Measurements from ENCODE around the gene WDTC1.

Gene WDTC1

DNA sequence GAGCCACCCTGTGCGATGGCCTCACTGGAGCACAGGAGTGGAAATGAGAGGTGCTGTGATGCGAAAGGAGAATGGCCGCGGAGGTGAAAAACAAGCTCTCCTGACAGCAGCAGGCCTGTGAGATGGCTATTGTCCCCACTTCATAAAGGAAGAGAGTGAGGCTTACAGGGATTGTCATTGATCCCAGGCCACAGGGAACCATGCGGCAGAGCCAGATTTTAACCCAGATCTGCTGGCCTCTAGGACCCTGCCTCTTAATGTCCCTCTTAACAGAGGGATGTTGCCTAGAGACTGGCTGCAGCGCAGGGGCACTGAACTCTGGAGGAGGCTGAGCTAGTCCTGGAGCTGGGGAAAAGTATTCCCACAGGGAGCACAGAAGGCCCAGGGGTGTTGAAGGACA, 104.3 kb downstream of the WDTC1 start:
- DNase-seq = no peak

DNA sequence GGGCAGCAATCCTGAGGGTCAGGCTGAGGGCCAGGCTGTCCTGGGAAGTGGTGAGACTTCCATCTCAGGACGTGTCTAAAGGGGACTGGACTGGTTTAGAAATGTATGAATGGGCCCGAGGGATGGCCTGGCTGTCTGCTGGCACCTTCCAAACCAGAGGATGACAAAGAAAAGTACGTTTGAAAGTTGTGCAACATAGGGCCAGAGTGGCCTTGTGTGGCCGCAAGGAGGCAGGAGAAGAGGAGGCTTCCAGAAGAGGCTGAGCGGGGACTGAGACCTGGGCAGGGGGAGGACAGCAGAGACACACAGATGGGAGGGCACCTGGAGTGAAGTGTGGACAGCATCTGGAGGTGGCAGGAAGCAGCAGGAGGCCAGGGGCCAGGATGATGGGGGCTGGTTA, 104.8 kb downstream of the WDTC1 start:
- no peak for DNase-seq

DNA sequence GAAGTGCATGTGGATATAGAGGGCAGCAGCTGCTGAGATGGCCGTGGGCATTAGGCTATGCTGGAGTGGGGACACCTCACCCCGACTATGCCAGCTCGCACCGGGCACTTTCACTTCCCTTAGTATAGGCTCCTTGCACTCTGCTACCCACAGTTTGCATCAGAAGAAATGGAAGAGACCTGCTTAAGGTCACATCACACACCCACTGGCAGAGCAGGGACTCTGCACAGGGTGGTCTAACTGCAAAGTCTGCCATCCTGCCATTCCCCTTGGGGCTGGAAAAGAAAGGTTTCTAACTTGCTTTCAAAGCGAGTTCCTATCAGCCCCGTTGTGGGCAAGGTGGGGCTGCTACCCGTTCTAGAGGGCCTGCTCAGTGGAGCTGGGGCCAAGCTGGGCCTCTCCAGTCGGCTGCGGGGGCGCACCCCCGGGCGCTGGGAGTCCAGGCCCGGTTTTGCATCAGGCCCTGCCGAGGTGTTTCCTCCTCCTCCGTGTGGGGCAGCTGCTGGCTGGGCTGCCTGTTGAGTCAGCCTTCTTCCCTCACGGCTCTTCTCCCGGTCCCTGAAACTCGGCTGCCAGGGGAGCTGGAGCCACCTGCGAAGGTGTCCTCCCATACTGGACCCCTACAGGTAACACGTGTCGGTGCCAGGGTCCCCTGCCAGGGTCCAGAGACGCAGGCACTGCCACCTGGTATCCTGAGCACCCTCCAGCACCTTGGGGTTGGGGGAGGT, 107.3 kb downstream of the WDTC1 start, which contains the start of gene SYTL1:
TSS of gene SYTL1 (plus strand) at position 498 of the 728 bp plus-strand sequence. CDS start 3,313 bp downstream, outside the sequence.
- DNase-seq = no peak

DNA sequence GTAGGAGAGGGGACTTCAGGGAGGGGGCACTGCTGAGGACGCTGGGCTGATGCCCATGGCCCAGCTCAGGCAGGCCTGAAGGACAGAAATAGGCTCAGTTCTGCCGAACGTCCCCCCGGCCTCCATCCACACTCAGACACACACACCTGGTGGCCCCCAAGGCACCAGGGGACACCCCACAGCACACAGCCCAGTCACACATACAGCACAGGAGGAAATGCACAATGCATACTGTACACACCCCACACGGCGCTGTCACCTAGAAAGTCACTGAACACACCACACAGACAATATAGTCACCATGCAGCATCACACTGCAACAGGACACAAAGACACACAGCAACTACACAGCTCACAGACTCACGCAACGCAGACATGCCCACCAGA, 108.0 kb downstream of the WDTC1 start:
- DNase-seq = no peak

DNA sequence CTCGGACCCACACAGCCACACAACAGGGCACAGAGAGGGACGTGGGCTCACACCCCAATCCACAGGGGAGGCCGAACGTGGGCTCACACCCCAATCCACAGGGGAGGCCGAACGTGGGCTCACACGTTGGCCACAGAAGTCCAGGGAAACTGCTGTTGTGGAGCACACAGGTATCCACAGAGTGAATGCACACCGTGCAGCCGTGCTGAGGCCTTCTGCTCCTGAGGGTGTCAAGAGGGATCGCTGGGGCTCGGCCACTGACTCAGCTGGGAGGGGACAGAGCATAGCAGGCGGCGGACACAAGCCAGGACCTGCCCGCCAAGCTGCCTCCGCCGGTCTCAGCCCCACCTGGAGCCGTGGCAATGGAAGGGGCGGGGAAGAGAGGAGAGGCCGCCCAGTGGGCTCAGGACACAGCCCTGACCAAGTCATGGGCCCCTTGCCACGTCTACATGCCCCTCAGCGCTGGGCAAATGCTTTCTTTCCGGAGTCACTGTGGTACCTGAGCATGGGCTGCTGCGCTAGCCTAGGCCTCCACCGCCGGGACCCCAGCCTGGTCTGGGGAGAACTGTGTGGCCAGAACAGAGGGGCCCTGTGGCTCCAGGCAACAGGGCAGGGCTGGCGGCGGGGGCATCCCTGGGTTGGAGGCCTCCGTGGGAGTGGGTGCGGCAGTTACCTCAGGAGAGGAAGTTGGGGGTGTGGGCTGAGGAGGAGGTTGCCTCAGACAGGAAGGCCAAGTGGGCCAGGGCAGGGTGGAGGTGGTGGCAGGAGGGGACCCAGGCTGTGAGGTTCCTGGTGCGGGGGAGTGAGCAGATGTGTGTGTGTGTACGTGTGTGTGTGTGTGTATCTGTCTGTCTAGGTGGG, 108.6 kb downstream of the WDTC1 start:
- DNase-seq = no peak

DNA sequence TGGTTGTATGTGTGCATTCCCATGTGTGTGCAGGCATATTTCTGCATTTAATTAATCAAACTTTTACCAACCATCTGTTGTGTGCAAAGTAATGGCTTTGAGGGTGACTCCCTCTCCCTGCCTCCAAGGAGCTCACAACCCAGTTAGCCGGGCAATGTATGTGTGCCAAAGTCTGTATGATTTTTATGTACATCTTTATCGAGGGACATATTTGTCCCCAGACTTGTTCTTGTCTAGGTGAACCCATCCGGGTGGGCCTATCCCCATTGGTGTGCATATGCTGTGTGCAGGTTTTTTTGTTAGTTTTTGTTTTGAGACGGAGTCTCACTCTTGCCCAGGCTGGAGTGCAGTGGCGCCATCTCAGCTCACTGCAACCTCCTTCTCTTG, 109.2 kb downstream of the WDTC1 start:
- DNase-seq = no peak

DNA sequence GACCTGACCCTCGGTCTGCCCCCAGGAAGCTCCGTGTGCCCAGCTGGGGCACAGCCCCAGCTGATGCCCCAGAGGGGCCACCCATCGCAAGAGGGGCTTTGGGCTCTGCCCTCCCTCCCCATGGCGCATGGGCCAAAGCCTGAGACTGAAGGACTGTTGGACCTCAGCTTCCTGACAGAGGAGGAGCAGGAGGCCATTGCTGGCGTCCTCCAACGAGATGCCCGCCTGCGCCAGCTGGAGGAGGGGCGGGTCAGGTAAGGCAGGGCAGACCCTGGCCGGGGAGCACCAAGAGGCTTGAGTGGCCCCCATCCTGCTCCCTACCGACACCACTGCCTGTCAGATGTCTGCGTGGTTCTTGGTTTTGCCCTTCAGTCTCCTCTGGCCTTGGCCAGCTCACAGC, 110.8 kb downstream of the WDTC1 start:
- no peak for DNase-seq

DNA sequence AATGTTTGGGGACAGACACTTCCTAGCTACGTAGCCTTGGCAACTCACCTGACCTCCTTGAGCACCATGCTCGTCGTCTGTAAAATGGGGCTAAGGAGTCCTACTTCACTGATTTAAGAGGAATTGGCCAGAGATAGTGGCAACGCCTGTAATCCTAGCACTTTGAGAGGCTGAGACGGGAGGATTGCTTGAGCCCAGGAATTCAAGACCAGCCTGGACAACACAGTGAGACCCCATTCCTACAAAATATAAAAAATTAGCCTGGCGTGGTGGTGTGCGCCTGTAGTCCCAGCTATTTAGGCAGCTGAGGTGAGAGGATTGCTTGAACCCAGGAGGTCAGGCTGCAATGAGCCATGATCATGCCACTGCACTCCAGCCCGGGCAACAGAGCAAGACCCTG, 111.9 kb downstream of the WDTC1 start:
- no peak for DNase-seq

DNA sequence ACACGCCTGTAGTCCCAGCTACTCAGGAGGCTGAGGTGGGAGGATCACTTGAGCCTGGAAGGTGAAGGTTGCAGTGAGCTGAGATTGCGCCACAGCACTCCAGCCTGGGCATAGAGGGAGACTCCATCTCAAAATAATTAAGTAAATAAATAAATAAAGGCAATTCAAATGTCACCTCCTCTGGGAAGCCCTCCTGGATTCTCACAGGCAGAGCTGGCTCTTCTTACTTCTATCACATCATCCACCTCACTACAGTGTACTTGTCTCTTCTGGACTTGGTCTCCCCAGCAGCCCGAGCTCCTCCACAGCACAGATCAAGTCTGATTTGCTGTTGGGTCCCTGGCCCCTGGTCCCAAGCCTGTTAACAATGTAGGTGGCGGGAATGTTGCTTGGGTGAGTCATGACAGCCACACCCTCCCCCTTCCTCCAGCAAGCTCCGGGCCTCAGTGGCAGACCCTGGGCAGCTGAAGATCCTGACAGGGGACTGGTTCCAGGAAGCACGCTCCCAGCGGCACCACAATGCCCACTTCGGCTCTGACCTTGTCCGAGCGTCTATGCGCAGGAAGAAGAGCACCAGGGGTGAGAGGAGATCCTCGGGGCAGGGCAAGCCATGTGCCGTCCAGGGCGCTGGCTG, 112.7 kb downstream of the WDTC1 start:
- DNase-seq = no peak

DNA sequence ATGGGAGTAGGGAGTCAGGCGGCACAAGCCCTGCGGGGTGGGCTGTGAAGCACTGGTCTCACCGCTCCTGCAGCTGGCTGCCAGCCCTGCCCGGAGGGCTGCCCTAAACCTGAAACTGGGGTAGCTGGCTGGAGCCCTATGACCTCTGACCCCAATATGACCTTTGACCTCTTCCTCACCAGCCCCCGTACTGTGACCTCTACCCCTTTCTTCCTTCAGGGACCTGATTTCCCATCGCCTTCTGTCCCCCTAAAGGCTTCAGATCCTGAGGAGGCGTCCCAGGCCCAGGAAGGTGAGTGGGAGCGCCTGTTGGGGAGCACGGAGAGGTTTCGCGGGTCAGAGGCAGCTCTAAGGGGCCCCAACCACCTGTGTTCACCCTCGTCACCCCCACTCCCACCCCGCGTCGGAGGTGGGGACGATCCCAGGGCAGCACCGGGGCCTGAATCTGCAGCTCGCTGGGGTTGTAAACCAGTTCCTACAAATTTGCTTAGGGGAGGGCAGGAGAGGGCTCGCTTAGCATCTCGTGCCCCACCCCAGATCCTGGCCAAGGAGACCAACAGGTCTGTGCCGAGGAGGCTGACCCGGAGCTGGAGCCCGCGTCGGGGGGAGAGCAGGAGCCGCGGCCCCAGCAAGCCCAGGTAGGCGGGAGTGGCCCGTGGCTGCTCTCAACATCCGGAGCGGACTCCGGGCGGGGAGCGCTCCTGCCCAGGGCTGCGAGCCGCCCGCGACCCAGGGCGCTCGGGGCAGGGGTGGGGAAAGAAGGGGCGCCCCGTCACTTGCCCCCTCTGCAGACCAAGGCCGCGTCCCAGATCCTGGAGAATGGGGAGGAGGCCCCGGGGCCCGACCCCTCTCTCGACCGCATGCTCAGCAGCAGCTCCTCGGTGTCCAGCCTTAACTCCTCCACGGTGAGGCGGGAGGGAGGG, 114.7 kb downstream of the WDTC1 start:
- no peak for DNase-seq

DNA sequence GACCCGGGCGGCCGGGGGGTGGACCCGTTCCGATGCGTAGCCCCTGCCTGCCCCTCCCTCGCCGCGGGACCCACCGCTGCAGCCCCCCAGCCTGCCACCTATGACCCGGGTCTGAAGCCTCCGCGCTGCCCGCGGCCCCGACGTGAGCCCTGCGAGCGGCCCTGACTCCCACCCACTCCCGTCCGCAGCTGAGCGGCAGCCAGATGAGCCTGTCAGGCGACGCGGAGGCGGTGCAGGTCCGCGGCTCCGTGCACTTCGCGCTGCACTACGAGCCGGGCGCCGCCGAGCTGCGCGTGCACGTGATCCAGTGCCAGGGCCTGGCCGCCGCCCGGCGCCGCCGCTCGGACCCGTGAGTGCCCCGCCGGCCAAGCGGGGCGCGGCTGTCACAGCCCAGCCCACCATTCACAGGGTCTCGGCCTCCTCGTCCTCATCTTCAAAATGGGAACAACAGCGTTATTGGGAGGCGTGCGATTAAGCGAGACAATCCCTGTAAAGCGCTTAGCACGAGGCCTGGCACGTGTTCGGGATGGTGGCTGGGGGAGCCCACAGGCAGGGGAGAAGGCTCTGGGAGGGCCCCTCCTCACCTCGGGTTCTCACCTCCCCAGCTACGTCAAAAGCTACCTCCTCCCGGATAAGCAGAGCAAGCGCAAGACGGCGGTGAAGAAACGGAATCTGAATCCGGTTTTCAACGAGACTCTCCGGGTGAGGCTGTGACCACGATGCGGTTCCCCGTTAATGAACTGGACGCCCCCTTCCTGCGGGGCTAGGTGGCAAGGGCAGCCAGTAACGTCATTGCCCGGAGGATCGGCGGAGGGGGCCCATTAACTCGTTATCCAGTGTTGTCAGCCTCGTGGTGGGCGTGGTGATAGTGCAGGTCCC, 115.6 kb downstream of the WDTC1 start:
- DNase-seq = no peak

DNA sequence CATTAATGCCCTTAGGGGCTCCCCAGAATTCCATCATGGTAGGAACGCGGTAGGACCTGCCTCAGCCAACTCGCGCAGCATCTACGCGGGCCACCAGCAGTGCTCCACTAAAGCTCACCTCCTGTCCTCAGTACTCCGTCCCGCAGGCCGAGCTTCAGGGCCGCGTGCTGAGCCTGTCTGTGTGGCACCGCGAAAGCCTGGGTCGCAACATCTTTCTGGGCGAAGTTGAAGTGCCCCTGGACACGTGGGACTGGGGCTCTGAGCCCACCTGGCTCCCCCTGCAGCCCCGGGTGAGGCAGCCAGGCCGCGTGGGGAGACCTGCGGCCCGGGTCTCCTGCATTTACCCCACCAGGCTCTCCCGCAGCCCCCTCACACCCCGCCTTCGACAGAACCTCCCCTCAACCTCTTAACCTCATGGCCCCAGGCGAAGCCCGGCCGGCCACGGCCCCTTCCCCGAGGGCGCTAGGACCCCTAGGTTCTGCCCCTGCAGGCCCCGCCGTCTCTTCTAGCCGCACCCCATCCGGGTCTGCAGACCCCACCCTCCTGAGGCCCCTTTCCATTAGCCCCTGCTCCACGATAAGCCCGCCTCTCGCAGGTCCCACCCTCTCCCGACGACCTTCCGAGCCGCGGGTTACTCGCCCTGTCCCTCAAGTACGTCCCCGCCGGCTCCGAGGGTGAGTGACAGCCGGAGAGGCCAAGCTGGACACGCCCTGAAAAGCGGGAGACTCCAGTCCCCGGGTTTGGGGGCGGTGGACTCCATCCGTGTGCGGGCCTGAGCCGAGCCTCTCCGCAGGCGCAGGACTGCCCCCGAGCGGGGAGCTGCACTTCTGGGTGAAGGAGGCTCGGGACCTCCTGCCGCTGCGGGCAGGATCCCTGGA, 116.5 kb downstream of the WDTC1 start:
- no peak for DNase-seq

DNA sequence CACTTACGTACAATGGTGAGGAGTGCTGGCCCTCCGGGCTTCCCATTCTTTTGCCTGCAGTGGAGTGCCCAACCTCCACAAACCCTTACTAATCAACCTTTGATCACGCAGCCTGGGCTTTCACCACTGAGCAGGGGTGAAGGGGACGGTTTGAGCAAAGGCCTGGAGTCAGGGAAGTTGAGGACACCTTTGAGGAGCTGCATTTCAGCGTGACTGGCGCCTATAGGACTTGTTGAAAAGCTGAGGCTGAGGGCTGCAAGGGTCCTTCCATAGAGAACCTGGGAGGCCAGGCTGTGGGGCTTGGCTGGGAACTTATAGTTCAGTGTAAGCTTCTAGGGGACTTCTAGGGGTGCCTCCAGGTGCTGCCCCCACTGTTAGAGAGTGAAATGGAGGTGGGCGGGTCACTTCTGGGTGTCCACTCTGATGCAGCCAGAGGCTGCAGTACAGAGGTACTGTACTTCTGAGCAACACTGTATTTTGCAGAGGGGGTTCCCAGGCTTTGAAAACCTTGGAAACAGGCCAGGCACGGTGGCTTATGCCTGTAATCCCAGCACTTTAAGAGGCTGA, 117.2 kb downstream of the WDTC1 start:
- DNase-seq = no peak

DNA sequence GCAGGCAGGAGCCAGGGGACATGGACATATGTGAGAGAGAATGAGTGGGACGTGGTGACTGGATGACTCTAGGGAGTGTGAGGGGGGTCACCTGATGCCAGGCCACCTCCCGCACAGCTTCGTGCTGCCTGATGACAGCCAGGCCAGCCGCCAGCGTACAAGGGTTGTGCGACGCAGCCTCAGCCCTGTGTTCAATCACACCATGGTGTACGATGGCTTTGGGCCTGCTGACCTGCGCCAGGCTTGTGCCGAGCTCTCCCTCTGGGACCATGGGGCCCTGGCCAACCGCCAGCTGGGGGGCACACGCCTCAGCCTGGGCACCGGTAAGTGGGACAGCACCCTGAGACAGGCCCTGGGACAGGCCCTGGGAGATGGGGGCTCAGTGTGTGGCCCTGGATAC, 118.7 kb downstream of the WDTC1 start:
- DNase-seq = no peak

DNA sequence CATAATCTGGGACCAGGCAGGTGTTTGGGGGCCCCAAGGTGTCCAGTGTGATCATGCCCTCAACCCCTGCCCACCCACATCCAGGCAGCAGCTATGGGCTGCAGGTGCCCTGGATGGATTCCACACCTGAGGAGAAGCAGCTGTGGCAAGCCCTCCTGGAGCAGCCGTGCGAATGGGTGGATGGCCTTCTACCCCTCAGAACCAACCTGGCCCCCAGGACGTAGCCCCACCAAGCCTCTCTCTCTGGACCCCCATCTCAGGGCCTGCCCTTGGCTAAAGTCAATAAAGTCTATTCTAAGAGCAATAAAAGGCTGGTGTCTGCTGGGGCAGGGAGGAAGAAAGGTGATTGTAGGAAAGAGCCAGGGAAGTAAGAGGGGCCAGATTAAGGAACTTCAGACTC, 119.2 kb downstream of the WDTC1 start:
- DNase-seq = no peak

DNA sequence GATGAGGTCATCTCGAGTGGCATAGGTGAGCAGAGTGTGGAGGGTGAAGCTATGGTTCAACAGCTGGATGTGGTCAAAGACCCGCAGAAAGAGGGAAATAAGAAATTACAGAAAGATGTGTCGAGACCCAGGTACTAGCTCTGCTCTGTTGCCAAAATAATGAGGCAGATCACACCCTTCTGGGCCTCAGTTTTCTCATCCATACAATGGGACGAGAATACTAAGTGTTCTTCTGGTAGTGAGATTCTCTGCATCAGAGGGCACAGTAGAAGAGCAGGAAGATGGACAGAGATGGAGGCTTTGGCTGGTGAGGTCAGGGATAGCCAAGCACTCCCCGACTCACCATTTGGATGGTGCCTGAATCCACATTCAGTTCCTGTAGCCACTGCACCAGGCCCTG, 121.3 kb downstream of the WDTC1 start:
- no peak for DNase-seq

DNA sequence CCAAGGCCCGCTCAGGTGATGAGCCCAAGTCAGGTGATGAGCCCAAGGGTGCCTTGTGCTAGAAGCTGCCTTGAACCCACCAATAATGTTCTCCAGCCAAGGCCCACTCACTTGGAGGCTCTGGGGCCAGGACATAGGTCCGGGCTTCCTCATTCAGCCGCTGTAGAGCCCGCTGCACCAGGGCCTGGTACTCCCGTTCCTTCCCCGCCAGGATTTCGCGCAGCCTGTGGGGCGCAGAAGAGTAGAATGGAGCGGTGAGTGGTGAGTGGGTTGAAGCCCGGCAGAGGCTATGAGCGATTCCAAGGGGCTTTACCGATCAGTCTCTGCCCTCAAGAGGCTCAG, 121.8 kb downstream of the WDTC1 start:
- no peak for DNase-seq

DNA sequence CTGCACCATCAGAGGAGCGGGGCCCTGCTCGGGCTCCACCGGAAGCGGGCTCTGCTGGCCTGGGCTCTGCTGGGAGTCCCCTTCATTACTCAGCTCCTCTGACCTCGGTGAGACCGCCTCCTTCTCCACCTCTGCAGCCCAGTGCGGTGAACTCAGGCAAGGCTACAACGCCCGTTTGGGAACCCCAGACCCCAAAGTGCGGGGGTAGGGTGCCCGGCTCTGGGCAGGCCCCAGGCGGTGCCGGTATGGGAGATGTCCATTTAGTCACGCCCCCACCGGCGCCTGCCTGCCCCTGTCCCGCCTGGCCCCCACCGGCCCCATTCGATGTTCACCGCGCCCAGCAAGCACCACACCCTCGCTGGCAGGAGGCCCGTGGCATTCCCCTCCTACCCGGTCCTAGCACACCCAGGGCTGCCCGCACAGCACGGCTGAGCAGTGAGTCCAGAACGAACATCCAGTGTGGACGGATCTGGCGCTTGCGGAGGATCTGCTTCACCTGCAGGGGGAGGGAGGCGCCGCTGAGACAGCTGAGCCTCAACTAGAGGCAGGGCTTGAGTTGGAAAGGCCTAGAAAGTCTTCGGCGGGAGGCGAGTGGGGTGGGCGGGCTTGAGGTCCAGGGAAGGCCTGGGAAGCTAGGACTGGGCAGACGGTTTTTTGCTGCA, 122.3 kb downstream of the WDTC1 start:
- DNase-seq = no peak

DNA sequence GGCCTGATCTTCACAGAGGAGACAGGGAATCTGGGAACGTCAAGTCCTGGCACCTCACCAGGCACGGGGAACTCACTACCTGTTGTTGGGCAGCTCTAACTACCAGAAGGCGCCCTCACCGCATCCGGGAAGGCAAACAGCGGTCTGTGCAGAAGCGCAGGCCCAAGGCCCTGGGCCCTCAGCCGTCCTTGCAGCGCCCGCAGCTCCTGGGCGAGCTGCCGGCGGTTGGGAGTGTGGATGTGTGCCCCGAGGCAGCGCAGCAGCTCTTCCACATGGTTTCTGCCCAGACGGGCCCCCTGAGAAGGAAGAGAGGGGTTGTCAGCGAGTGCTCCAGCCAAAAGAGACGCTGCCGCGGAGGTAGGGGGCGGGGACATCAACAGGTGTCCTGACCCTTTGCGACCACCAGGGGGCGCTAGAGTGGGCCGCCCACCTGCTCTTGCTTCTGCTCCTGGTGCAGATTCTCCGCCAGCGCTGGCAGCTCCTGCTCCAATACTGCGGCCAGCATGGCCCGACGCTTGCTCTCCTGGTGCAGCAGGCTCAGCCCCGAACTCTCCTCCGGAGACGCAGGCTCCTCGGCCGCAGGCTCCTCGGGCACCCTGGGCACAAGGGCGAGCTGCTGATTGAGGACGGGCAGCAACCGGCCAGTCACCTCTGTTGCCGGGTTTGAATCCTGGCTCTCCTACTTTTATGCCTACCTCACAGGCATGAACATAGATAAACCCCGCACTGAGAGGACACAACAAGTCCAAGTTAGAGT, 123.0 kb downstream of the WDTC1 start:
- no peak for DNase-seq

All from NCI-H1417 treated with DMSO at 0.1 percent for 48 hours (cell line).